GM06990 (cell line): ENCODE results near the gene PMPCA.

Source experiments
- DNase-seq: peaks from one replicate; pipeline ENCODE4 v3.0.0-alpha.2; 2011; ENCODE audit not compliant: insufficient read length; ENCODE audit errors: extremely low read depth
- H3K27me3 ChIP-seq: replicated peaks from 2 replicates; pipeline ENCODE4 v1.6.0; 2011; ENCODE audit warnings: low read length; ENCODE audit not compliant: control insufficient read depth, insufficient read depth
- H3K36me3 ChIP-seq: 2 replicates; pipeline ENCODE4 v1.5.1; 2011; ENCODE audit warnings: low read length; ENCODE audit not compliant: control insufficient read depth, insufficient read depth
- H3K4me3 ChIP-seq: replicated peaks from 2 replicates; pipeline ENCODE4 v1.5.1; 2011; ENCODE audit warnings: low read depth, mild to moderate bottlenecking, control low read depth, low read length
- TF ChIP-seq, protein P1 (sequence below): IDR thresholded peaks from 2 replicates; pipeline ENCODE4 v1.5.1; 2011; ENCODE audit warnings: low read length, control low read depth, mild to moderate bottlenecking, inconsistent platforms; ENCODE audit not compliant: insufficient read depth, poor library complexity, severe bottlenecking

PMPCA gene

GRCh38 chr9:136387217-136387616, 23.2 kb upstream of the PMPCA start:
- Histone ChIP-seq H3K27me3 (no peaks in the 10 kb centered on the region), H3K36me3 (peaks cover 35% of the 10 kb centered on the region), H3K4me3 (no peak overlapping the region)
- TF ChIP-seq, protein P1, sequence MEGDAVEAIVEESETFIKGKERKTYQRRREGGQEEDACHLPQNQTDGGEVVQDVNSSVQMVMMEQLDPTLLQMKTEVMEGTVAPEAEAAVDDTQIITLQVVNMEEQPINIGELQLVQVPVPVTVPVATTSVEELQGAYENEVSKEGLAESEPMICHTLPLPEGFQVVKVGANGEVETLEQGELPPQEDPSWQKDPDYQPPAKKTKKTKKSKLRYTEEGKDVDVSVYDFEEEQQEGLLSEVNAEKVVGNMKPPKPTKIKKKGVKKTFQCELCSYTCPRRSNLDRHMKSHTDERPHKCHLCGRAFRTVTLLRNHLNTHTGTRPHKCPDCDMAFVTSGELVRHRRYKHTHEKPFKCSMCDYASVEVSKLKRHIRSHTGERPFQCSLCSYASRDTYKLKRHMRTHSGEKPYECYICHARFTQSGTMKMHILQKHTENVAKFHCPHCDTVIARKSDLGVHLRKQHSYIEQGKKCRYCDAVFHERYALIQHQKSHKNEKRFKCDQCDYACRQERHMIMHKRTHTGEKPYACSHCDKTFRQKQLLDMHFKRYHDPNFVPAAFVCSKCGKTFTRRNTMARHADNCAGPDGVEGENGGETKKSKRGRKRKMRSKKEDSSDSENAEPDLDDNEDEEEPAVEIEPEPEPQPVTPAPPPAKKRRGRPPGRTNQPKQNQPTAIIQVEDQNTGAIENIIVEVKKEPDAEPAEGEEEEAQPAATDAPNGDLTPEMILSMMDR, result no peak
- no peak for DNase-seq

GRCh38 chr9:136389396-136389795, 21.1 kb upstream of the PMPCA start:
- no peaks in the 10 kb centered on the region for H3K27me3 ChIP-seq
- TF ChIP-seq, protein P1, result no peak
- peaks cover 42% of the 10 kb centered on the region for H3K36me3 ChIP-seq
- DNase-seq, result no peak
- no peak overlapping the region for H3K4me3 ChIP-seq

- TF ChIP-seq, protein P1, result no peak
- no peak for DNase-seq
- Histone ChIP-seq H3K4me3 (no peak overlapping the region), H3K27me3 (no peaks in the 10 kb centered on the region), H3K36me3 (peaks cover 61% of the 10 kb centered on the region)
These were observed 18.5 kb upstream of the PMPCA start for GRCh38 chr9:136391737-136392537.

DNA sequence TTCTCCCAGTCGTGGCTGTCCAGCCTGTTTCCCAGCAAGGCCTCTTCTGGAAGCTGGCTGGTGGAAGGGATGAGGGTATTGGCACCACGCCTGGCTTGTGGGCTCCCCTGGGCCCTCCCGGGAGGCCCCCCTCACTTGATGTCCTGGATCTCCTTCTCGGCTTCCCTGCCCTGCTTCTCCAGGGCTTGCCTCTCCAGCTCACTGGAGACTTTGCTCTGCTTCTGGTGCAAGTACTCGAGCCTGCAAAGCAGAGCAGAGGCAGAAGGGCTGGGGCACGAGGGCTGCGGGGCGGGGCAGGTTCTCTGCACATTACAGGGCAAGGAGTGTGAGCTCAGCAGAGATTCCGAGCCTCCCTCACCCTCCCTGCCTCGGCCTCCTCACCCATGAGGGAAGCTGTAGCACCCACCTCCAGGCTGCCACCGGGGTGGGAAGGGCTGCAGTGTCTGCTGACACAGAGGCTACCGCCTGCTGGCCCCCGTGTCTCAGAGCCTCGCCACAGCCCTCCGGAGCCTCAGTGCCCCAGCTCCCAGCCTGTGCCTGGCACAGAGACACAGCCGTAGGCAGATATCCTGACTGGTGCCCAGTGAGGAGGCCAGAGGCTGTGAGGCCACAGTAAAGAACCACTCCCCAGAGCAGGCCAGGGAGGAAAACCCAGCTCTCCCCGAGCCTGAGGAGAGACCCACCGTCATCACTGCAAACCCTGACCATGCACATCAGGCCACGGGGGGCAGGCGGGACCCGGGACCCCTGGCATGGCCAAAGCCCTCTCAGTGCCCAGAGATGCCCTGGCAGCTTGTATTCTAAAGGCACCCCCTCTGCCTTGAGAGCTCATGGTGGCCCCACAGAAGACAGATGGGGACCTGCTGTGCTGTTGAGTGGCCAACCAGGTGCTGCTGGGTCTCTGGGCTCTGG, 17.7 kb upstream of the PMPCA start:
- peaks cover 59% of the 10 kb centered on the region for H3K36me3 ChIP-seq
- TF ChIP-seq, protein P1, result no peak
- H3K27me3 ChIP-seq, result no peaks in the 10 kb centered on the region
- H3K4me3 ChIP-seq, result no peak overlapping the region
- no peak for DNase-seq

GRCh38 chr9:136393531-136393930, 16.9 kb upstream of the PMPCA start:
- peaks cover 59% of the 10 kb centered on the region for H3K36me3 ChIP-seq
- TF ChIP-seq, protein P1, result no peak
- no peak for DNase-seq

More at GRCh38 chr9:136393531-136393930, 16.9 kb upstream of the PMPCA start:
- no peak overlapping the region for H3K4me3 ChIP-seq
- H3K27me3 ChIP-seq, result no peaks in the 10 kb centered on the region
